BJ (cell line): ENCODE results near the gene C4orf33. TPM values are rescaled to one million over a fixed set of nuclear protein-coding genes. Genes with fewer than 3 reads are reported as not detected.

Source experiments
- CTCF ChIA-PET: fragments of 350-600 bp; formaldehyde crosslinking; extraction: SDS; loops from one replicate; lab custom pipeline; 2021; ENCODE audit warnings: antibody characterized with exemption, inconsistent platforms; lab: Yijun Ruan, JAX
- POLR2A ChIA-PET: fragments of 300-600 bp; sonication (Branson Sonifier 250); formaldehyde crosslinking; extraction: SDS; loops from one replicate; lab custom pipeline; 2021; ENCODE audit warnings: antibody characterized with exemption; lab: Charles Lee
- DNase-seq: peaks from one replicate; pipeline ENCODE4 v3.0.0-alpha.2; 2011; ENCODE audit warnings: low read depth
- H3K27me3 ChIP-seq: 2 replicates; pipeline ENCODE4 v1.6.0; 2011; ENCODE audit warnings: low read length; ENCODE audit not compliant: control insufficient read depth, insufficient read depth
- H3K36me3 ChIP-seq: 2 replicates; pipeline ENCODE4 v1.5.1; 2011; ENCODE audit warnings: low read length; ENCODE audit not compliant: control insufficient read depth, insufficient read depth
- H3K4me3 ChIP-seq: 2 replicates; pipeline ENCODE4 v1.5.1; 2011; ENCODE audit warnings: low read depth, mild to moderate bottlenecking, control low read depth, low read length
- CTCF ChIP-seq: IDR thresholded peaks from 2 replicates; pipeline ENCODE4 v1.5.1; 2011; ENCODE audit warnings: low read depth, mild to moderate bottlenecking, control low read depth, inconsistent platforms, low read length, moderate library complexity; ENCODE audit not compliant: insufficient read depth
- polyA plus RNA-seq: library from polyadenylated mRNA; depleted of rRNA; stranded (reverse); fragments of >200 nt; gene quantifications from 2 replicates; pipeline ENCODE4 v1.2.3, GENCODE V29; 2011

C4orf33 gene
- polyA plus RNA-seq, 1 experiment, result 2.2 TPM

- Histone ChIP-seq H3K27me3 (no peaks in the 10 kb centered on the region; the same call in 1 of the 2 replicates), H3K36me3 (no peaks in the 10 kb centered on the region), H3K4me3 (no peak overlapping the region)
- no peak for TF ChIP-seq CTCF
- ChIA-PET CTCF (no interaction called here), POLR2A (no interaction called here)
- no peak for DNase-seq
Measured at GRCh38 chr4:129138810-129139496, 43.0 kb downstream of the C4orf33 start.

DNA sequence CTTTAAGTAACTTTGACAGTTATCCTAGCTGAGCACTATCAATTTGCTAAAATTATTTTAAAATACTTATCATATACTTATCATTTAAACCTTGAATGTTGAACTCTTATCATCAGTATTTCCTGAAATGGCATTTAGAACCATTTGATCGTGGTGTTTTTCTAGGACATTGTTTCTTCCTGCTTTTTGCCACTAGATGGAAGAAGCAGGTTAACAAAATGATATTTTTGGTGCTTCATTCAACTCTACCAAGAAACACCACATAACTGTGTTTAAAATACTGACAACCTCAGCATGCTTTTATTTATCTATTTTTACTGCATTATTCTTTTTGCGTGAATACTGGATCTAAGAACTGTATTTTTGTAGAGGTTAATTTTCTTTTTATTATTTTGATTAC, 44.6 kb downstream of the C4orf33 start:
- POLR2A ChIA-PET, result no interaction called here

DNA sequence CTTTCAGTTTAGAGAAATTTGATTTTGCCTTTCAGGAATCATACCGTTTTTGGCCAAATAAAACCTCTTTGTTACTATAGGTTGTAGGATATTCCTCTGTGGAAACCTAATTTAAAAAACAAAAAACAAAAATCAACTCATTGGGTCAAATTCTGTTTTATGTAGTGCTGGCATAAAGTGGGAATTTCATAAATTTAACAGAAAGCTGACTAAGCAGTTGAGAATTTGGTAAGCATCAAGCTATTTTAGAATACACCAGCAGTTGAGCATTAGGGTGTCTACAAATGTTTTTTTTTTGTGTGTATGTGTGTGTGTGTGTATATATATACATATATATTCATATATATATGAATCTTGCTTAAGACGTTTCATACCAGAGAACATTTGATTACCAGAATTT, 47.4 kb downstream of the C4orf33 start:
- no peak for TF ChIP-seq CTCF
- no peak for DNase-seq
- Histone ChIP-seq H3K36me3 (no peaks in the 10 kb centered on the region), H3K27me3 (no peaks in the 10 kb centered on the region; the same call in 1 of the 2 replicates), H3K4me3 (no peak overlapping the region)
- POLR2A ChIA-PET, result no interaction called here
- CTCF ChIA-PET, result no interaction called here

More for the DNA sequence above, 44.6 kb downstream of the C4orf33 start:
- peak; percentile 8; the same call in 1 of the 2 replicates for TF ChIP-seq CTCF
- no peak overlapping the region for H3K4me3 ChIP-seq
- no peaks in the 10 kb centered on the region; the same call in 1 of the 2 replicates for H3K27me3 ChIP-seq
- no peak for DNase-seq
- no peaks in the 10 kb centered on the region for H3K36me3 ChIP-seq
- CTCF ChIA-PET, result interaction anchor here (1.3 kb wide), 1 partner anchor 9 kb away, joined by 4 read pairs; no protein-coding TSS in a partner anchor

DNA sequence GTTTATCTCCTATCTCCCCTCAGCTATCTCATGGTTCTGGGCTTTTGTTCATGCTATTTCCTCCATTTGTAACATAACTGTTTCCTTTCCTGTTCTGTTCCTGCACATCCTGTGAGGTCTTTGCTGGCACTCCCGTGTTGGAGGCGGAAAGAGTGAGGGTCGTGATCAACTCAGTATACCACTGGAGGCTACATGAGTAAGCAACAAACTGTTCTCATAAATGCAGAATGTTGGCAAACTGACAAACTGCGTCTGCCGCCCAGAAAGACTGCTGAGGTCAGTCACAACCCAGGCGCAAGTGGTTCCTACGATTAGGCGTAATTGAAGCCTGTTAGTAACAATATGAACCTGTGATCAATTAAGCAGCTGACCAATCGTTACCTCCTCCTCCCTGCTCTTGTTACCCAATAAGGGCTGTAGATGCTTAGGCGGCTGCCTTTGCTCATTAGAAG, 48.8 kb downstream of the C4orf33 start:
- no peak for TF ChIP-seq CTCF
- POLR2A ChIA-PET, result no interaction called here
- Histone ChIP-seq H3K27me3 (no peaks in the 10 kb centered on the region; the same call in 1 of the 2 replicates), H3K36me3 (no peaks in the 10 kb centered on the region), H3K4me3 (no peak overlapping the region)
- CTCF ChIA-PET, result no interaction called here
- DNase-seq, result no peak

- TF ChIP-seq CTCF, result no peak
- CTCF ChIA-PET, result no interaction called here
- H3K27me3 ChIP-seq, result peaks cover 2% of the 10 kb centered on the region
- no peaks in the 10 kb centered on the region for H3K36me3 ChIP-seq
- POLR2A ChIA-PET, result no interaction called here
- H3K4me3 ChIP-seq, result no peak overlapping the region
- DNase-seq, result no peak
Measured at GRCh38 chr4:129145222-129145730, 49.3 kb downstream of the C4orf33 start.
